Mesendoderm (in vitro differentiated cells): ENCODE results near the gene BRME1.
"Not testable (repeated sequence)": the region's sequence is repeated elsewhere in the genome, so short reads cannot be mapped to it uniquely, and the experiment has no call there.

Experiments used
- DNase-seq: peaks from one replicate; pipeline ENCODE4 v3.0.0; 2013
- H2AK5ac ChIP-seq: 2 replicates; pipeline ENCODE4 v1.6.1; 2013; ENCODE audit warnings: low read length, inconsistent platforms
- H2BK120ac ChIP-seq: 2 replicates; pipeline ENCODE4 v1.6.1; 2013; ENCODE audit warnings: low read depth, mild to moderate bottlenecking, low read length, moderate library complexity, mixed read lengths
- H2BK15ac ChIP-seq: replicated peaks from 2 replicates; pipeline ENCODE4 v1.6.1; 2013; ENCODE audit warnings: low read depth, mild to moderate bottlenecking, moderate library complexity
- H2BK5ac ChIP-seq: 2 replicates; pipeline ENCODE4 v1.6.1; 2013; ENCODE audit warnings: low read length, inconsistent platforms
- H3K18ac ChIP-seq: 2 replicates; pipeline ENCODE4 v1.6.1; 2013; ENCODE audit warnings: mild to moderate bottlenecking, low read length, mixed read lengths
- H3K23ac ChIP-seq: one replicate; pipeline ENCODE4 v1.6.1; 2013; ENCODE audit warnings: low read length
- H3K27ac ChIP-seq: 2 replicates; pipeline ENCODE4 v1.5.1; 2013; ENCODE audit warnings: low read depth, mild to moderate bottlenecking, inconsistent platforms, low read length, moderate library complexity
- H3K27me3 ChIP-seq: 2 replicates; pipeline ENCODE4 v1.6.1; 2013; ENCODE audit warnings: low read length, control low read depth, mild to moderate bottlenecking, inconsistent platforms; ENCODE audit not compliant: insufficient read depth, poor library complexity
- H3K36me3 ChIP-seq: 2 replicates; pipeline ENCODE4 v1.6.1; 2013; ENCODE audit warnings: low read length, inconsistent platforms; ENCODE audit not compliant: control insufficient read depth, insufficient read depth
- H3K4ac ChIP-seq: one replicate; pipeline ENCODE4 v1.6.1; 2013; ENCODE audit warnings: low read depth, mild to moderate bottlenecking, low read length, moderate library complexity
- H3K4me1 ChIP-seq: 2 replicates; pipeline ENCODE4 v1.6.1; 2013; ENCODE audit warnings: low read depth, low read length, inconsistent platforms; ENCODE audit not compliant: control insufficient read depth
- H3K4me2 ChIP-seq: 2 replicates; pipeline ENCODE4 v1.6.1; 2013; ENCODE audit warnings: low read length
- H3K4me3 ChIP-seq: 2 replicates; pipeline ENCODE4 v1.5.1; 2013; ENCODE audit warnings: mild to moderate bottlenecking, low read length
- H3K56ac ChIP-seq: one replicate; pipeline ENCODE4 v1.6.1; 2013; ENCODE audit warnings: low read length
- H3K79me1 ChIP-seq: 2 replicates; pipeline ENCODE4 v1.6.1; 2013; ENCODE audit warnings: low read length, inconsistent platforms
- H3K79me2 ChIP-seq: 2 replicates; pipeline ENCODE4 v1.6.1; 2013; ENCODE audit warnings: mild to moderate bottlenecking, low read length; ENCODE audit not compliant: control insufficient read depth, insufficient read depth
- H3K9ac ChIP-seq: 2 replicates; pipeline ENCODE4 v1.6.1; 2013; ENCODE audit warnings: low read length, inconsistent platforms
- H4K5ac ChIP-seq: one replicate; pipeline ENCODE4 v1.6.1; 2013; ENCODE audit warnings: low read length
- H4K8ac ChIP-seq: one replicate; pipeline ENCODE4 v1.6.1; 2013; ENCODE audit warnings: low read depth, mild to moderate bottlenecking, control low read depth, low read length, moderate library complexity
- WGBS: extraction: QIAGEN DNeasy Blood & Tissue Kit; methylation state at CpG from one replicate; pipeline ENCODE4 v1.1.7; 2013; ENCODE audit warnings: low lambda C conversion rate, missing lambda C conversion rate; ENCODE audit not compliant: insufficient coverage; ENCODE audit errors: extremely low coverage; 5-methylcytosine and 5-hydroxymethylcytosine counted together

The BRME1 gene

DNA sequence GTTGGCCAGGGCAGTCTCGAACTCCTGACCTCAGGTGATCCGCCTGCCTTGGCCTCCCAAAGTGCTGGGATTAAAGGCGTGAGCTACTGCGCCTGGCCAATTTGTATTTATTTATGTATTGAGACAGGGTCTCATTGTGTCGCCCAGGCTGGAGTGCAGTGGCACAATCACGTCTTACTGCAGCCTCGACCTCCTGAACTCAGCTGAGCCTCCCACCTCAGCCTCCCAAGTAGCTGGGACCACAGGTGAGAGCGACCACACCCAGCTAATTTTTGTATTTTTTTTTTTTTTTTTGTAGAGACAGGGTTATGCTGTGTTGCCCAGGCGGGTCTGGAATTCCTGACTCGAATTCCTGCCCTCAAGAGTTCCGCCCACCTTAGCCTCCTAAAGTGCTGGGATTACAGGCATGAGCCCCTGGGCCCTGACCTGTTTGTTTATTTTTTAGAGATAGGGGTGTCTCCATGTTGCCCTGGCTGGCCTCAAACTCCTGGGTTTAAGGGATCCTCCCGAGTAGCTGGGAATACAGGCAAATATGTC lies 53.7 kb downstream of the BRME1 start:
- peak; percentile 68 for DNase-seq
- peak overlapping the region; percentile 29 for H3K27ac ChIP-seq
- not testable (repeated sequence) for H3K56ac ChIP-seq

DNA sequence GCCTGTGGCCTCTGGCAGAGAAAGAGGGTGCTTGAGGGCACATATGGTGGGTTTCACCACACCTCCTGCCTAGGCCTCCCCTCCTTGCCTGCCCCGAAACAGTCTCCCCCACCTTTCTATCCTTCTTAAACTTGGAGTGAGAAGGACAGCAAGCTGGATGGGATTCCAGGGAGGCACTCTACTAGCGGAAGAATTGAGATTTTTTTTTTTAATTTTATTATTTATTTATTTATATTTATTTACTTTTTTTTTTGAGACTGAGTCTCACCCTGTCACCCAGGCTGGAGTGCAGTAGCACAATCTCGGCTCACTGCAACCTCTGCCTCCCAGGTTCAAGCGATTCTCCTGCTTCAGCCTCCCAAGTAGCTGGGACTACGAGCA lies 54.2 kb downstream of the BRME1 start:
- Histone ChIP-seq H2BK120ac (peak overlapping the region; percentile 16), H3K56ac (peak overlapping the region; percentile 76), H3K27ac (peak overlapping the region; percentile 87), H3K4ac (peak overlapping the region; percentile 28), H2BK5ac (peak overlapping the region; percentile 80), H3K18ac (peak overlapping the region; percentile 33)
- H3K79me1 ChIP-seq, H3K4me1 ChIP-seq, DNase-seq, H4K8ac ChIP-seq, H3K36me3 ChIP-seq, H2BK15ac ChIP-seq, H3K23ac ChIP-seq, H3K27me3 ChIP-seq, H4K5ac ChIP-seq, H3K79me2 ChIP-seq, H3K4me3 ChIP-seq, H2AK5ac ChIP-seq, H3K9ac ChIP-seq, H3K4me2 ChIP-seq: not testable (repeated sequence)
- no CpG with 5 or more reads among the region's 5 CpGs for WGBS

More for the DNA sequence above, 53.7 kb downstream of the BRME1 start:
- H2BK5ac ChIP-seq, H4K5ac ChIP-seq, H2AK5ac ChIP-seq, H3K79me1 ChIP-seq, H2BK120ac ChIP-seq, H3K4me1 ChIP-seq, H3K4me3 ChIP-seq, H3K23ac ChIP-seq, H2BK15ac ChIP-seq, H3K27me3 ChIP-seq, H3K18ac ChIP-seq, H3K4me2 ChIP-seq, H3K9ac ChIP-seq, H3K36me3 ChIP-seq, H4K8ac ChIP-seq, H3K79me2 ChIP-seq: not testable (repeated sequence)
- WGBS, result no CpG with 5 or more reads among the region's 12 CpGs
- peak overlapping the region; percentile 62 for H3K4ac ChIP-seq

DNA sequence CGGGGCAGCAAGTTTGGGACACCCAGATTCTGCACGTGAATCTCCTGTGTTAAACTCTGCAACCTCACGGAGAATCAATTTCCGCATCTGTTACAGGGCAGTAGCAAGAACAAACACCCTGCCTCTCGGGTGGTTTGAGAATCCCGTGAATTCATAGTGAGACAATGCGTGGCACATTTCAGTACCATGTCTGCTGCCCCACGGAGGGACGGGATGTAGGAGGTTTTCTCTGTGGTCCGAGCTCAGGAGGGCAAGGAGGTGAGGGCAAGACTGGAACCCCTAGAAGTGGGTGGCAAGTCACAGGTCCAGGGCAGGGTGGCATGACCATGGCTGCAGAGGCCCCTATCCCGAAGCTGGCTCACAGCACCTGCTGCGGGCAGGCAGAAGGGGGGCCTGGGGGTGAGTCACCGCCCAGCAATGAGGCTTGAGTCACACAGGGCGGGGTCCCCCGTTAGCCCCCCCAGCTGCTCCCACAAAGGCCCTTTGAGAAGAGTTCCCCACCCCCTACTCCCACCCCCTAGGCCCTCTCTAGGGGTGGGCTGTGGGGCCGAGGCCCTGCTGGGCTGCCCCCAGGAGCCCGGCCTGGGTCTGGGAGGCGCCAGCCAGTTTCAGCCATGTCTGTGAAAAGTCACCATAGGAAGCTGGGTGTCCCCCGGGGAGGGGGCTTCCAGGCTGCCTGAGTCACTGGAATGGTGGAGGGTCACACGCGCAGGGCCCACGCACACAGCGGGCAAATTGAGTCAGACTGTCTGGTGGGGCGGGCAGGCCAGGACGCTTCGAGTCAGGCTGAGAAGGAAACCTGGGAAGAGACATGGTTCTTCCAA lies 54.8 kb downstream of the BRME1 start:
- Histone ChIP-seq H3K4ac (peak overlapping the region; percentile 28), H3K27me3 (no peaks in the 10 kb centered on the region), H3K56ac (peak overlapping the region; percentile 76), H3K18ac (peak overlapping the region; percentile 33), H3K36me3 (no peaks in the 10 kb centered on the region), H3K4me1 (peaks cover 5% of the 10 kb centered on the region), H3K4me3 (no peak overlapping the region), H3K4me2 (peak overlapping the region; percentile 7), H4K8ac (no peak overlapping the region), H2BK120ac (peak overlapping the region; percentile 16), H2BK5ac (peak overlapping the region; percentile 80), H2BK15ac (no peak overlapping the region), H3K23ac (no peak overlapping the region), H3K9ac (peak overlapping the region; percentile 34), H3K79me1 (no peaks in the 10 kb centered on the region), H4K5ac (peak overlapping the region; percentile 21), H2AK5ac (no peak overlapping the region), H3K27ac (peak overlapping the region; percentile 87), H3K79me2 (no peaks in the 10 kb centered on the region)
- peak; percentile 88 for DNase-seq
- WGBS, result no CpG with 5 or more reads among the region's 26 CpGs

DNA sequence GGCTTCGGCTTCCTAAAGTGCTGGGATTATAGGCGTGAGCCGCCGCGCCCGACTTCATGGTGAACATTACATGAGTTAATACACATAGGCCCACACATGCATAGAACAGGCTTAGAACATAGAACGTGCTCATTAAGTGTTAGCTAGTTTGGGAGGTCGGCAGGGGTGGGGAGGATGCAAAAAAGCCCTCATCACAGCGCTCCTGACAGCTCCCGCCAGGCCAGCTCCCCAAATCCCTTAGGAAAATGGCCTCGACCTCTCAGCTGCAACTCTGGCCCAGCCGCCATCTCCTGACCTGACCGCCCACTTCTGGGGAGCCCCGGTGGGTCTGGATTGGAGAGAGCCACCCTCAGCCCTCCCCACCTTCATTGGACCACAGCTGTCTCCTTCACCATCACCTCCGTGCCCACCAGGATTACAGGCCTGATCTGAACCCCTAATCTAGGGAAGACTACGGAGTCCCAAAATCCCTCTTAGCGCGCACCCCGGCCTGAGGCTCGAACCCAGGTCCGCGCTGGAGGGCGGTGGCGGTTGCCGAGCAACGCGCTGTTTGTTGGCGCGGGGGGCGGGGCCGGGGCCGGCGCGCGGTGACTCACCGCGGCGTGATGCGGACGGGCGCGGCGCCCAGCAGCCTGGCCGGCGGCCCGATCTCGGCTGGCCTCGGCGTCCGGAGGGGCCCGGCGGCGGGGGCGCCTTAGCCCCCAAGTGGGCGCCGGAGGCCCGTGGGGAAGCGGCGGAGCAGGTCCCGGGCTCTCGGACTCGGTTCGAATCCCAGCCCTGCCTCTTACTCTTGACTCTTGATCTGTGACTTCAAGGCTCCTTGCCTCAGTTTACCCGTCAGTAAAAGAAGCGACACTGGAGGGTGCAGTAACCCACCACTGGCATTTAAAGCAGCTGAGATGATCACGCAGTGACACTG lies 55.7 kb downstream of the BRME1 start:
- peak overlapping the region; percentile 7 for H3K4me2 ChIP-seq
- H3K23ac ChIP-seq, result no peak overlapping the region
- no peaks in the 10 kb centered on the region for H3K79me2 ChIP-seq
- peaks cover 5% of the 10 kb centered on the region for H3K4me1 ChIP-seq
- no peak overlapping the region for H3K4me3 ChIP-seq
- peak overlapping the region; percentile 34 for H3K9ac ChIP-seq
- no peak overlapping the region for H2BK15ac ChIP-seq
- H3K36me3 ChIP-seq, result no peaks in the 10 kb centered on the region
- peak overlapping the region; percentile 84 for H3K56ac ChIP-seq
- H4K5ac ChIP-seq, result peak overlapping the region; percentile 21
- no peaks in the 10 kb centered on the region for H3K27me3 ChIP-seq
- DNase-seq, result peak; percentile 88
- peak overlapping the region; percentile 25 for H3K4ac ChIP-seq
- peak overlapping the region; percentile 32 for H3K18ac ChIP-seq
- WGBS, result no CpG with 5 or more reads among the region's 66 CpGs
- no peak overlapping the region for H4K8ac ChIP-seq
- H3K79me1 ChIP-seq, result no peaks in the 10 kb centered on the region
- no peak overlapping the region for H2BK120ac ChIP-seq
- no peak overlapping the region for H2AK5ac ChIP-seq
- no peak overlapping the region for H2BK5ac ChIP-seq
- H3K27ac ChIP-seq, result peak overlapping the region; percentile 48

DNA sequence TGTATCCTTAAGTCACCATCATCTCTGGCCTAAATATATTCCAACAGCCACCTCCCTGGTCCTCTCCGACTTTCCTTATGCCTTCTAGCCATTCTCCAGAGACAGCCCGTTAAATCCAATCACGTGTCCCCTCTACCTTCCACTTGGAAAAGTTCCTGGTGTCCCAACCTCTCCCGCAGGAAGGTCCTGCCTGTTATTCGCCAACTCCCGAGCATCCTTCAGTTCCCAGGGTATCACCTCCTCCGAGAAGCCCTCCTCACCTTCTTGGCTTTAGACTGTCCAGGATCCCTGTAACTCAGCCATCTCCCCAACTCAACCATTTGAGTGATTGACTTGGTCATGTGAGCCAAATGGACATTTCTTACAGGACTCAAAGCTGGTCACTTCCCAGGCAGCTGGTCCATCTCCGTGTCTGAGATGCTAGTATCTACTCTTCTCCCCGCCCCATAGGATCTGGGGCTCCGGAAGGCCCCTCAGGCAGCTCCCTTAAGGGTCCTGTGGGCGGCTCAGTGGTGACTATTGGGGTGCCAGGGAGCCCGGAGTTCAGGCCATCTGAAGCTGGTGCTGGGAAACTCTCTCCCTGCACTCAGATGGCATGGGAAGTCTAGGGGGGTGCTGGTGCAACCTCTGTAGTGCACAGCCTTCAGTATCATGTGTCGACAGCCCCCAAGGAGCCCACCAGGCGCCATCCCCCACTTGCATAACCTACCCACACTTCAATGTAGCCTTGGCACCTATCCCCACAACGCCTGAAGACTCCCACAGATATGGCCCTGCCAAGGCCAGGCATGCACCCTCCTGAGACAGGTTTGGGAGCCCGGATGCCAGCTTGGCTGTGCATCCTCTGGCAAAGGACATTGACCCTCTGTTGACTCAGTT lies 56.9 kb downstream of the BRME1 start:
- Histone ChIP-seq H2AK5ac (no peak overlapping the region), H3K36me3 (no peaks in the 10 kb centered on the region), H3K27me3 (no peaks in the 10 kb centered on the region), H3K4me1 (peaks cover 5% of the 10 kb centered on the region), H3K79me2 (no peaks in the 10 kb centered on the region), H3K18ac (no peak overlapping the region), H3K4me2 (no peak overlapping the region), H3K4me3 (no peak overlapping the region), H3K23ac (no peak overlapping the region), H2BK15ac (no peak overlapping the region), H4K5ac (no peak overlapping the region), H3K56ac (peak overlapping the region; percentile 22), H3K27ac (no peak overlapping the region), H3K79me1 (no peaks in the 10 kb centered on the region), H3K4ac (peak overlapping the region; percentile 5), H3K9ac (no peak overlapping the region), H2BK120ac (no peak overlapping the region), H4K8ac (no peak overlapping the region), H2BK5ac (no peak overlapping the region)
- WGBS, result no CpG with 5 or more reads among the region's 16 CpGs
- DNase-seq, result peak; percentile 72
